Prostate gland (tissue), 2 donors: ENCODE results near the gene HAP1. TPM values are rescaled to one million over a fixed set of nuclear protein-coding genes. Genes with fewer than 3 reads are reported as not detected.

Source experiments
- DNase-seq: peaks from one replicate; pipeline ENCODE4 v3.0.0-alpha.2; 2019; ENCODE audit warnings: low spot score
- H3K27ac ChIP-seq, 2 donors: fragments of 200-600 bp; sonication (generic); 2 replicates each; pipeline ENCODE4 v1.5.1; 2017 to 2019
- H3K27me3 ChIP-seq: fragments of 200-600 bp; sonication (generic); replicated peaks from 2 replicates; pipeline ENCODE4 v1.5.1; 2019; ENCODE audit not compliant: insufficient read depth
- H3K36me3 ChIP-seq, 2 donors: fragments of 200-600 bp; sonication (generic); 1 replicate in 1 of 2; 2 replicates in 1 of 2; pipeline versions ENCODE4 v1.5.1 to v1.8.1; 2017 to 2019
- H3K4me1 ChIP-seq: fragments of 200-600 bp; sonication (generic); replicated peaks from 2 replicates; pipeline ENCODE4 v1.5.1; 2019
- H3K4me3 ChIP-seq, 2 donors: fragments of 200-600 bp; sonication (generic); 2 replicates each; pipeline ENCODE4 v1.5.1; 2017 to 2019
- H3K9me3 ChIP-seq: fragments of 200-600 bp; sonication (generic); 2 replicates; pipeline ENCODE4 v1.5.1; 2017
- POLR2A ChIP-seq: fragments of 450-650 bp; IDR thresholded peaks from one replicate; pipeline ENCODE4 v1.6.1; 2016; ENCODE audit warnings: antibody characterized with exemption, mild to moderate bottlenecking
- POLR2AphosphoS5 ChIP-seq: sonication (generic); formaldehyde crosslinking; IDR thresholded peaks from one replicate; pipeline ENCODE4 v1.6.1; 2017; ENCODE audit warnings: antibody characterized with exemption
- WGBS: methylation state at CpG from one replicate; pipeline ENCODE4 v1.1.5; 2018; 5-methylcytosine and 5-hydroxymethylcytosine counted together
- intact Hi-C: fragments of 100-400 bp; cut with DNase I; formaldehyde crosslinking; loops from one replicate; pipeline ENCODE4 v1.14.2; 2022
- total RNA-seq, 2 donors: library from RNA; depleted of rRNA; stranded (reverse); fragments of >200 nt; gene quantifications; one replicate each; pipeline ENCODE4 v1.1.0, GENCODE V29; 2016
- TF ChIP-seq, protein P1 (sequence below), 4 experiments: fragments of 200-600 bp in 2 of 4; fragments of 450-650 bp in 2 of 4; sonication (generic) in 2 of 4; IDR thresholded peaks; 1 replicate in 3 of 4; 2 replicates in 1 of 4; pipeline ENCODE4 v1.5.1; 2016 to 2019; ENCODE audit warnings: antibody characterized with exemption in 4 of 4, mild to moderate bottlenecking in 2 of 4, moderate library complexity in 2 of 4

Gene HAP1
- total RNA-seq, 2 donors from 2014 or later = 0.55 to 3.6 TPM

DNA sequence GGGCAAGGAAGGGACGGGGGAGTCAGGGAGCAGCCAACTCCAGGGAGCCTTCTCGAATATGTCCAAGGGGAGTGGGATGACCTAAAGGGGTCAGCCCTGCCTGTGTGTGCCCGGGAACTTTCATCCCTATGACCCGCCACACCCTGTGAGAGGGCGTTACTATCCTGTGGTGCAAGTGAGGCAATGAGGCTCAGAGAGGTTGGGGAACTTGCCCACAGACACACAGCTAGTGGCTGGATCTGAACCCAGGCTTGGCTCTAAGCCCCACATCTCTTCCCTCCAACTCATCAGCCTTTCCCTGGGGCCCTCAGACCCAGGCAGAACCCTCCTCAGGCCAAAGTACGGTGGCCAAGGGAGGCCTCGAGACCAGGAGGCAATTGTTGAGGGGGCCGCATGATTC lies 28.9 kb upstream of the HAP1 start:
- no peak overlapping the region for H3K4me3 ChIP-seq
- 95% methylated on average over 8 of the region's 8 CpGs for WGBS
- peaks cover 25 to 36% of the 10 kb centered on the region in 2 donors for H3K36me3 ChIP-seq
- H3K27me3 ChIP-seq = no peaks in the 10 kb centered on the region
- intact Hi-C loops = no loop called here
- TF ChIP-seq POLR2A = no peak
- TF ChIP-seq, protein P1, sequence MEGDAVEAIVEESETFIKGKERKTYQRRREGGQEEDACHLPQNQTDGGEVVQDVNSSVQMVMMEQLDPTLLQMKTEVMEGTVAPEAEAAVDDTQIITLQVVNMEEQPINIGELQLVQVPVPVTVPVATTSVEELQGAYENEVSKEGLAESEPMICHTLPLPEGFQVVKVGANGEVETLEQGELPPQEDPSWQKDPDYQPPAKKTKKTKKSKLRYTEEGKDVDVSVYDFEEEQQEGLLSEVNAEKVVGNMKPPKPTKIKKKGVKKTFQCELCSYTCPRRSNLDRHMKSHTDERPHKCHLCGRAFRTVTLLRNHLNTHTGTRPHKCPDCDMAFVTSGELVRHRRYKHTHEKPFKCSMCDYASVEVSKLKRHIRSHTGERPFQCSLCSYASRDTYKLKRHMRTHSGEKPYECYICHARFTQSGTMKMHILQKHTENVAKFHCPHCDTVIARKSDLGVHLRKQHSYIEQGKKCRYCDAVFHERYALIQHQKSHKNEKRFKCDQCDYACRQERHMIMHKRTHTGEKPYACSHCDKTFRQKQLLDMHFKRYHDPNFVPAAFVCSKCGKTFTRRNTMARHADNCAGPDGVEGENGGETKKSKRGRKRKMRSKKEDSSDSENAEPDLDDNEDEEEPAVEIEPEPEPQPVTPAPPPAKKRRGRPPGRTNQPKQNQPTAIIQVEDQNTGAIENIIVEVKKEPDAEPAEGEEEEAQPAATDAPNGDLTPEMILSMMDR (IDR thresholded peaks at IDR 0.05) = no peak
- TF ChIP-seq POLR2AphosphoS5 = no peak
- H3K4me1 ChIP-seq = no peaks in the 10 kb centered on the region
- DNase-seq = no peak
- no peak overlapping the region for H3K27ac ChIP-seq
- no peaks in the 10 kb centered on the region for H3K9me3 ChIP-seq

DNA sequence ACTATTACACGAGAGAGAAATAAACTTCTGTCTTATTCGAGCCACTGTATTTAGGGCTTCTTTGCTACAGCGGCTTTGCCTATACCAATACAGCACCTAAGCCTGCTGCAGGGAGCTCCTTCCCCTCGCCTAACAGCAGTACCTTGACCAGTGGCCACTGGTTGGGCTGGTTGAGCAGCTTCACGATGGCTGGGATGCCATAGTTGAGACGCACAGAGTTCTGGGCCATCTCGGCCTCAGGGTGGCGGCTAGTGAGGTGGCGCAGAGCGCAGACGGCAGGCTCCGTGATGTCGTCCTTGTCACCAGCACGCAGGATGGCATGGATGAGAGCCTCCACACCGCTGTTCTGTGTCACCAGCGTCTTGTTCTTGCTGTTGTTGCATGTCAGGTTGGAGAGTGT lies 28.4 kb upstream of the HAP1 start:
- no peak for TF ChIP-seq POLR2A
- TF ChIP-seq POLR2AphosphoS5 = no peak
- TF ChIP-seq, protein P1 (IDR thresholded peaks at IDR 0.05) = no peak
- Histone ChIP-seq H3K27me3 (no peaks in the 10 kb centered on the region), H3K9me3 (no peaks in the 10 kb centered on the region), H3K4me1 (no peaks in the 10 kb centered on the region), H3K4me3 (no peak overlapping the region), H3K36me3 (peaks cover 24 to 36% of the 10 kb centered on the region in 2 donors), H3K27ac (no peak overlapping the region)
- 91% methylated on average over 16 of the region's 16 CpGs for WGBS
- no peak for DNase-seq
- intact Hi-C loops = no loop called here

DNA sequence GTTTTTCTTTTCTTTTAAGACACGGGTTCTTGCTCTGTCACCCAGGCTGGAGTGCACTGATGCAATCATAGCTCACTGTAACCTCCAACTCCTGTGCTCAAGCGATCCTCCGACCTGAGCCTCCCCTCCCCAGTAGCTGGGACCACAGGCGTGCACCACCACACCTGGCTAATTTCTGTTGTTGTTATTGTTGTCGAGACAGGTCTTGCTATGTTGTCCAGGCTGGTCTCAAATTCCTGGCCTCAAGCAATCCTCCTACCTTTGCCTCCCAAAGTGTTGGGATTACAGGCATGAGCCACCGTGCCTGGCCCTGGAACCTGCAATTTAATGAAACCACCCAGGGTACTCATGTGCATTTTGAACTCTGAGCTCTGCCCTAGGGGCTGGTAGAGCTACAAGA lies 27.9 kb upstream of the HAP1 start:
- H3K27ac ChIP-seq = no peak overlapping the region
- no peaks in the 10 kb centered on the region for H3K27me3 ChIP-seq
- no peaks in the 10 kb centered on the region for H3K4me1 ChIP-seq
- WGBS = 79% methylated on average over 6 of the region's 6 CpGs
- no peaks in the 10 kb centered on the region for H3K9me3 ChIP-seq
- no peak for DNase-seq
- H3K36me3 ChIP-seq = peaks cover 19 to 31% of the 10 kb centered on the region in 2 donors
- intact Hi-C loops = no loop called here
- no peak for TF ChIP-seq POLR2AphosphoS5
- no peak overlapping the region for H3K4me3 ChIP-seq

DNA sequence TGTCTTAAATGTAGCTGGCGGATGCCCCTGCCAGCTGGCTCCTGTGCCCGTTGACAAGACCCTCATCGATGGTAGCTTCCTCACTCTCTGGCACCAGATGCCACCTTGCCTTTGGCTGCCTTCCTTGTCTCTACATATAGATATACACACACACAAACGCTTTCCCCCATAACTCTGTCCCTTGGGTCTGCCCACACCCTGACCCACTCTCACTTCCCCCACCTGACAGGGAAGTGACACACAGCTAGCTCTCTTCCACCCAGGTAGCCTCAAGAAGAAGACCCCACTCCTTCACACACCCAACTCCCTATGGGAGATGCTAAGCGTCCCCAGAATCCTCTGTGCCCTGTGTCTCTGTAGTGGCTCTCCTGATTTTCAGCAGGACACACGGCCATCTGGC lies 26.4 kb upstream of the HAP1 start:
- WGBS = 84% methylated on average over 6 of the region's 6 CpGs
- no peaks in the 10 kb centered on the region for H3K27me3 ChIP-seq
- H3K4me3 ChIP-seq = no peak overlapping the region
- H3K27ac ChIP-seq = no peak overlapping the region
- DNase-seq = no peak
- peaks cover 18 to 24% of the 10 kb centered on the region in 2 donors for H3K36me3 ChIP-seq
- intact Hi-C loops = no loop called here
- TF ChIP-seq, protein P1 (IDR thresholded peaks at IDR 0.05) = no peak
- TF ChIP-seq POLR2AphosphoS5 = no peak
- TF ChIP-seq POLR2A = no peak
- no peaks in the 10 kb centered on the region for H3K4me1 ChIP-seq
- no peaks in the 10 kb centered on the region for H3K9me3 ChIP-seq

DNA sequence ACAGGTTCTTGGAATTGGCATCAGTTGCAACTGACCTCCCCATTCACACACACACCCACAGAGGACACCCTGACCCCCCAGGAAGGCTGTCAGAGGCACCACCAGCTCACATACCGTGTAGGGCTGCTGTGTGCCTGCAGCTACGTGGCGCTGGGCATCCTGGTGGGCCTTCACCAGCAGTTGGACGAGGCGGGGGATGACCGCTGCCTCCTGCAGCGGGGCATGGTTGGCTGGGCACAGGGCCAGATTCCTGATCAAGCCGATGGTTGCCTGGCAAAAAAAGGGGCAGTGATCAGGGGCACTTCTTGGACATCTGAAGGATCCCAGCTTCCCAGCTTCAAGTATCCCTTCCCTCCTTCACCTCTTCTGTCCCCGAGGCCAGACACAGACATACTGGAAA lies 24.2 kb upstream of the HAP1 start:
- intact Hi-C loops = no loop called here
- Histone ChIP-seq H3K9me3 (no peaks in the 10 kb centered on the region), H3K4me1 (no peaks in the 10 kb centered on the region), H3K27me3 (no peaks in the 10 kb centered on the region), H3K27ac (no peak overlapping the region), H3K4me3 (no peak overlapping the region), H3K36me3 (peaks cover 19 to 26% of the 10 kb centered on the region in 2 donors)
- no peak for DNase-seq
- WGBS = 71% methylated on average over 9 of the region's 9 CpGs
- TF ChIP-seq POLR2AphosphoS5 (no peak), POLR2A (no peak)
- TF ChIP-seq, protein P1 (IDR thresholded peaks at IDR 0.05) = no peak
